NCI-H1105 (cell line): Measurements from ENCODE around the gene KCNJ16.

ENCODE experiments used
- DNase-seq: peaks from one replicate; lab custom pipeline; 2025; lab: John Stamatoyannopoulos, UW

The KCNJ16 gene

GRCh38 chr17:70070305-70071027 lies 4.6 kb upstream of the KCNJ16 start:
- no peak for DNase-seq

GRCh38 chr17:70071127-70071526 lies 3.9 kb upstream of the KCNJ16 start:
- no peak for DNase-seq

DNA sequence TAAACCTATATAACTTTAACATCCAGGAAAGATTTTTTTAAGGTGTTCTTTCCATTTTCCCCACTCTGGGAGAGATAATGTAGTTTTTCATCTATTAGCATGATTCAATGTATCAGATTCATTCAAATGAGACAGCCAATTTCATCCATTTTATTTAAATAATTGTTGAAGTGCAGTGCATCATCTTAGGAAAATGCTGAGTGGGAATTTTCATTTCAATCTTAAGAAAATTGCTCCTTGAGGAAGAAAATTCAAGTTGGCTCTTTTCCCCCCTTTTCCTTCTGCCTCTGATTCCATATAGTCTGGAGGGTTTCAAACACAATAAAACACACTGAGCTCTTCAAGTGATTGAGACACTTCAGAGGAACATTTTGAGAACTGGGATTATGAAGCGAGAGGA lies 3.4 kb upstream of the KCNJ16 start:
- no peak for DNase-seq

GRCh38 chr17:70072546-70073309 lies 2.3 kb upstream of the KCNJ16 start:
- DNase-seq = no peak

GRCh38 chr17:70073310-70073709 lies 1.7 kb upstream of the KCNJ16 start:
- DNase-seq = no peak

DNA sequence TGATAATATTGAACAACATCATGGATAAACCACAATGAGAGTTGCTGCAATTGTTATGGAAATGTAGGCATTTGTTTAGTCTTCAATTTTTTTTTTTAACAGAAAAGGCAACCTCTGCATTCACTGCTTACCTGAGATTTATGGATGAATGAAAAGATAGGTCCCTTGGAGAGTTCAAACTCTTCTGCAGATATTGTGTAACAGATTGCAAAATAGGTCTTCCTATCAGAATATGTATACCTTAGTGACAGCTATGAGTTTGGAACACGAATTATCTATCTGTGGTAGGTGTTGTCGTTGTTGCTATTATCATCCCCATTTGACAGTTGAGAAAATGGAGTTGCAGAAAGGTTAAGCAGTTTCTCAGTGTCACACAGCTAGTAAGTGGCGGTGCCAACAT lies 1.2 kb upstream of the KCNJ16 start:
- no peak for DNase-seq

DNA sequence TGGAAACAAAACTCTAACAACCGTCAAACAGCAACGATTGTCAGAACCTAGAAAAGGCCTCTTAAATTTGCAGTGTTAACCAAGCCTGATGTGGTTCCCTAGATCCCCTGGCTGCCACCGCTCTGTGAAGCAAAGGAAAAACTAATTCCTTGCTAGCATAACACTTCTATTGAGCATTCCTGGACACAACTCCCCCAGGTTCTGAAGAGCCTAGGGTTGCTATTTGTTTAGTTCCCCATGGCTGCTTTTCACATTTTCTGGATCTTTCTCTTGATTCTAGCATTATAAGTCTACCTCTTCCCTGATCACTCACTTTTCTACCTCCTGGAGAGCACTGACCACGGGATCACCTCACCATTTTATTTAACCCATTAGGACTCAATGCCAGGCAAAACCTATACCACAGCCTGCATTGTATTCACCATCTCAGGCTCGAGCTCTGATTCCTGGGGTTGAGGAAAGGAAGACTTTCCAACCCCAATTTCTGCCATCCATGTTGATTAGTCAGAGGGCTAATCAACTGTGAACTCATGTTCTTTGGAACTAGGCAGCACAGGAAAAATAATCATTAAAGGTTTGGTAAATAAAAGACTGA lies 692 bp upstream of the KCNJ16 start:
- DNase-seq = no peak

- DNase-seq = no peak
Measured at GRCh38 chr17:70076189-70076588, 1.2 kb downstream of the KCNJ16 start.

DNA sequence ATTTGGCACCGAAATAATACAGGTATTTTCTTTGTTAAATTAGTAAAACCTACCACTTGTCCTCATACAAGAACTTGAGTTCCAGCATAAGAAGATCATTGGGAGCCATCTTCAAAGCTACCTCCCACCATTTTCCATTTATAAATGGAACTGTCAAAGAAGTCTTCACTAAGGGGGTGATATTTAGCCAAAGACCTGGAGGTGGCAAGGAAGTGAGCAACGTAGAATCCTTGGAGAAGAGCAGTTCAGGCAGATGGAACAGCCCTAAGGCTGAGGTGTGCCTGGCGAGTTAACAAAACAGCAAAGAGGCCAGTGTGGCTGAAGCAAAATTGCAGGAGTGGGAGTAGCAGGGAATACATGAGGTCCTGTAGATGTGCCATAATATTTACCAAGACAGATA lies 1.8 kb downstream of the KCNJ16 start:
- DNase-seq = no peak

- no peak for DNase-seq
Measured at GRCh38 chr17:70078549-70078948, 3.5 kb downstream of the KCNJ16 start.

DNA sequence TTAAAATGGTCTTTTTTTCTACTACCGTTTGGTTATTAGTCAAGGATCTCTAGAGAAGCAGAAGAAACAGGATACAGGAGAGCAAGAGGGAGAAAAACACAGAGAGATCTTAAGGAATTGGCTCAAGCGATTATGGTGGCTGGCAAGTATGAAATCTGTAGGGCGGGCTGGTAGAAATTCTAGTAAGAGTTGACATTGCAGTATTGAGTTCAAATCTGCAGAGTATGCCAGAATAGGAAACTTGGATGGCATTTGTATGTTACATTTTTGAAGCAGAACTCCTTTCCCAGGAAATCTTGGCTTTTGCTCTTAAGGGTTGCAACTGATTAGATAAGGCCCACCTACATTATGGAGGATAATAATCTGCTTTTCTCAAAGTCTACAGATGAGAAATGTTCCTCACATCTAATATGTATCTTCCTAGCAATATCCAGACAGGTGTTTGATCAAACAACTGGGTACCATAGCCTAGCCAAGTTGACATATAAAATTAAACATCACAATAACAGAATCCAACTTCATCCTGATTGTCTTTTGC lies 4.0 kb downstream of the KCNJ16 start:
- no peak for DNase-seq

- no peak for DNase-seq
Measured at GRCh38 chr17:70080541-70081347, 5.7 kb downstream of the KCNJ16 start.

DNA sequence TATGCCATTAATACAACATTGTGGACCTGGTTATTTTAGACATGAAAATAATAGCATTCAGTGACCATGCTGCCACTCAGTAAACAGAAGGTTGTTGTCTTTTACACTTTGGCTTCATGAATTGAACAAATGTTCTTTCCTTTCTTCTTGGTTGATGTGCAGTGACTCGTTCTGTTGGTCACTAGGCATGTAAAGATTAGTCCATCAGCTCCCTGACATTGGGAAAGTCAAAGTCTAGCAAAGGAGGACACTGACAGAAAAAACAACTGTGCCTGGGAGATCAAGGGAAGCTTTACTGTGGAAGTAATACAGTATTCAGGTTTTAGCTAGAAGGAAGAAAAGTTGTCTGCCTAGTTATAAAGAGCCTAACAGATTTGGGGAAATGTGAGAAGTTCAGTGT lies 6.9 kb downstream of the KCNJ16 start:
- DNase-seq = no peak

- DNase-seq = no peak
Measured at GRCh38 chr17:70084476-70084875, 9.5 kb downstream of the KCNJ16 start.

GRCh38 chr17:70086516-70086915 lies 11.5 kb downstream of the KCNJ16 start:
- DNase-seq = no peak

DNA sequence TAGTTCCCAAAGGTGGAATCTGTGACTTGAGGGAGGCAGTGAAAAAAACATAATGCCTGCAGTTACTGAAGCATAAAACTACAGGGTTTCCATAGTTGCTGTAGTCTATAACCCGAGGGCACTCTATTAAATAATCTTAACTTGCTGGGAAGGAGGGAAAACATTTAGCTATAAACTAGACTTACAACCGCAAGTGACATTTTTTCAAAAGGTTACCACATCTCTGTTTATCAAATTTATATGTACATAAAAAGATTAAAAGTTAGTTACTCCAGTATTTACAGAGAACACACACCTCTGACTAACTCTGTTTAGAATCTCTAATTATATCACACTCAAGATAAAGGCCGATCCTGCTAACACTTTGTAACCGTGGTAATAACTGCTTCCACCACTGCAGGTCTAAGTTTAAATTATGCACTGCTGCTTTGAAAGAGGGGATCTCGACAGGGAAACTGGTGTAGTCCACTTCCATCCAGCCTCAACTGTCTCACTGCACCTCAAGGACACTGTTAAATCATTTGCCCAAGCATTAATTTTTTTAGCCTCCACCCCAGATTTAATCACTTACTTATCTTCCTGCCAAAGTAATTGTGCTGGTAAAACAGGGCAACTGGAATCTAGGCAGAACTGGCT lies 14.6 kb downstream of the KCNJ16 start:
- DNase-seq = no peak

GRCh38 chr17:70091005-70091568 lies 16.1 kb downstream of the KCNJ16 start:
- DNase-seq = no peak

DNA sequence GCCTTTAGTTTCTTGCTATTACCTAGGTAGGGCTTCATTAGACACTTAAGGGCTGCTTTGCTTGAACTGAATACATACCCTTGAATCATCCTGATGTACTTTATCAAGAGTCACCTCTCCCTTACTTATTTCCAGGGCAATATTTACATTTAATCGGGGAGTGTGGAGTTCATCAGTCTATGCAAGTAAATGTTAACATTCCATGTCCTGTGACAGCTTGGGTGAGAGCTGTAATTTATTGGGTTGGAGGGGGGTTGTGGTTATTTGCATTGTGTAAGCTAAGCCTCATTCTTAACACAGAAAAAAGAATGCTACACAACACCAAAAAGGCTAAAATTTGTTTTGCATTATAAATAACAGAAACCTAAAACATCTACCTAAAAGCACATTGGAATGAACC lies 16.7 kb downstream of the KCNJ16 start:
- no peak for DNase-seq

DNA sequence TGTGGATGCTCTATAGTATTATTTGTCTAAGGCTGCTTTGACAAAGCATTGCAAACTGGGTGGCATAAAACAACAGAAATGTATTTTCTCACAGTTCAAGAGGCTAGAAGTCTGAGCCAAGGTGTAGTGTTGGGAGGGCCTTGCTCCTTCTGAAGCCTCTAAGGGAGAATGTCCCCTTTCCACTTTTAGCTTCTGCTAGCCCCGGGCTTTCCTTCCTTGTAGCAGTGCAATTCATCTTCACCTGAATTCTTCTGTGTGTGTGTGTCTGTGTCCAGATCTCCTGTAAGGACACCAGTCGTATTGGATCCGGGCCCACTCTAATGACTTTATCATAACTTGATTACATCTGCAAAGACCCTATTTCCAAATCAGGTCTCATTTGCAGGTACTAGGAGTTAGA lies 18.1 kb downstream of the KCNJ16 start:
- no peak for DNase-seq

DNA sequence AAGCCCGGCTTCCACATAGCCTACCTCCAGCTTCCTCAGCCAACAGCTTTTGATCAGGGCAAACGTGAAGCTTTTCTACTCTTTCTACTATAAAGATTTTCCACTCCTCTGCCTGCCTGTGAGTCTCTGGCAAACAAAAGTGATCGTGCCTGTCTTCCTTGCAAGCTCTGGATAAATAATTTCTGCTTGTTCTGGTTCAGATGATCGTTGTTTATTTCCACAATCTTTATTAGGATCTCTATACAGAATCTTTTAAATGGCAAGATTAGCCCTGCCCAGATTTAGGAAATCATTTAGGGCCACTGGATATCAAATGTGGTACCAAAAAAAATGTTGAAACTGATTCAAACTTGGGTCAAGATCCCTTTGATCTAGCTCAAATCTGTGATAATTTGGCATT lies 20.4 kb downstream of the KCNJ16 start:
- no peak for DNase-seq

DNA sequence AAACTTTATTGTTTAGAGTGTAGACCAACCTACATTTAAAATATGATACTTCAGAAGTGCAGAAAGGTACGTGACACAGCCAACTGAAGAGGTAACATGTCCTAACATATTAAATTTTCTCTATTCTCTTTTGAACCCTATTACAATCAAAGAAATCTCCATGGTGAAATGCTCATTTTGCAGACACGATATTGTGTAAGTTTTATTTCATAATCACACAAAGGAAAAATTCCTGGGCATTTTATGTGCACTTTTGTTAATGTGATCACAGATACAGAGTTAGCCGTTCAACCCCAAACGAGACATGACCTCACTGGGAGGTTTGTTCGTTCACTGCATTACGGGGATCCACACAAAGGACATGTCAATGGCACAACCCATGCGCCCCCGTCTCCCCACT lies 21.8 kb downstream of the KCNJ16 start:
- DNase-seq = no peak
